HG03469 (cell line): ENCODE measurements around the gene RPL36.

Source experiments
- ATAC-seq: cut with Tn5 transposase; IDR thresholded peaks from one replicate; pipeline ENCODE4 v1.9.1; 2021; ENCODE audit warnings: mild to moderate bottlenecking, moderate library complexity, moderate number of reproducible peaks; ENCODE audit not compliant: unreplicated experiment

The RPL36 gene

GRCh38 chr19:5690125-5690954, at the start of gene RPL36:
Gene RPL36 (plus strand): TSS chr19:5690295. CDS start chr19:5690508, 213 bp downstream.
- ATAC-seq = peak; percentile 36

GRCh38 chr19:5641171-5641570, 48.9 kb upstream of the RPL36 start:
- no peak for ATAC-seq

- ATAC-seq = no peak
Observed at GRCh38 chr19:5642204-5642603, 47.9 kb upstream of the RPL36 start.

GRCh38 chr19:5643060-5643459, 47.0 kb upstream of the RPL36 start:
- ATAC-seq = no peak

GRCh38 chr19:5644037-5644436, 46.1 kb upstream of the RPL36 start:
- no peak for ATAC-seq

GRCh38 chr19:5645409-5645808, 44.7 kb upstream of the RPL36 start:
- ATAC-seq = no peak

- ATAC-seq = no peak
Observed at GRCh38 chr19:5646703-5647102, 43.4 kb upstream of the RPL36 start.

GRCh38 chr19:5648464-5648863, 41.6 kb upstream of the RPL36 start:
- ATAC-seq = no peak

- no peak for ATAC-seq
Observed at GRCh38 chr19:5651361-5651760, 38.7 kb upstream of the RPL36 start.

- no peak for ATAC-seq
Observed at GRCh38 chr19:5652261-5652660, 37.8 kb upstream of the RPL36 start.

- no peak for ATAC-seq
Observed at GRCh38 chr19:5654931-5655330, 35.2 kb upstream of the RPL36 start.

- no peak for ATAC-seq
Observed at GRCh38 chr19:5655412-5655811, 34.7 kb upstream of the RPL36 start.

- ATAC-seq = no peak
Observed at GRCh38 chr19:5661483-5661882, 28.6 kb upstream of the RPL36 start.

- ATAC-seq = no peak
Observed at GRCh38 chr19:5663904-5664303, 26.2 kb upstream of the RPL36 start.

- ATAC-seq = no peak
Observed at GRCh38 chr19:5664515-5664914, 25.6 kb upstream of the RPL36 start.

GRCh38 chr19:5665781-5666513, 24.1 kb upstream of the RPL36 start:
- ATAC-seq = no peak

GRCh38 chr19:5666921-5667610, 23.0 kb upstream of the RPL36 start:
- ATAC-seq = no peak

GRCh38 chr19:5667751-5668271, 22.3 kb upstream of the RPL36 start:
- no peak for ATAC-seq

- ATAC-seq = no peak
Observed at GRCh38 chr19:5669212-5669611, 20.9 kb upstream of the RPL36 start.

GRCh38 chr19:5671600-5671999, 18.5 kb upstream of the RPL36 start:
- no peak for ATAC-seq

GRCh38 chr19:5672708-5673459, 17.2 kb upstream of the RPL36 start:
- no peak for ATAC-seq
